VCaP (cell line): ENCODE data around the gene CD164L2.

Experiments
- H3K27ac ChIP-seq: fragments of 450-650 bp; 2 replicates; pipeline ENCODE4 v1.5.1; 2017
- CTCF ChIP-seq: fragments of 450-650 bp; conservative IDR thresholded peaks from 2 replicates; pipeline ENCODE4 v1.5.1; 2017; ENCODE audit warnings: mild to moderate bottlenecking, moderate library complexity

CD164L2 gene

GRCh38 chr1:27341525-27342252 lies 41.4 kb downstream of the CD164L2 start, which contains the start of gene SYTL1:
TSS of gene SYTL1 (plus strand) at chr1:27342022. CDS start at chr1:27345335, 3,313 bp downstream.
- TF ChIP-seq CTCF = no peak
- peak within 1 kb of the TSS; percentile 80 for H3K27ac ChIP-seq

GRCh38 chr1:27339213-27339612 lies 43.9 kb downstream of the CD164L2 start:
- no peak for TF ChIP-seq CTCF
- no peak overlapping the region for H3K27ac ChIP-seq

- TF ChIP-seq CTCF = no peak
- H3K27ac ChIP-seq = no peak overlapping the region
Measured at GRCh38 chr1:27338751-27339150, 44.4 kb downstream of the CD164L2 start.

GRCh38 chr1:27336756-27337155 lies 46.4 kb downstream of the CD164L2 start:
- TF ChIP-seq CTCF = no peak
- no peak overlapping the region for H3K27ac ChIP-seq

- TF ChIP-seq CTCF = no peak
- H3K27ac ChIP-seq = no peak overlapping the region
Measured at GRCh38 chr1:27335506-27336422, 47.4 kb downstream of the CD164L2 start.

- no peak for TF ChIP-seq CTCF
Measured at GRCh38 chr1:27333717-27334279, 49.3 kb downstream of the CD164L2 start.

More at GRCh38 chr1:27333717-27334279, 49.3 kb downstream of the CD164L2 start:
- no peak overlapping the region for H3K27ac ChIP-seq
